Urinary bladder (tissue), 4 donors: Measurements from ENCODE around the gene ARHGAP26. TPM values are rescaled to one million over a fixed set of nuclear protein-coding genes. Genes with fewer than 3 reads are reported as not detected.
"Not testable (repeated sequence)": the region's sequence is repeated elsewhere in the genome, so short reads cannot be mapped to it uniquely, and the experiment has no call there.

Experiments used
- DNase-seq: peaks from one replicate; pipeline ENCODE4 v3.0.0-alpha.2; 2015; ENCODE audit errors: extremely low spot score
- H3K27ac ChIP-seq: one replicate; pipeline ENCODE4 v1.5.1; 2013; ENCODE audit warnings: low read depth, mild to moderate bottlenecking, moderate library complexity
- H3K36me3 ChIP-seq: one replicate; pipeline ENCODE4 v1.6.1; 2013; ENCODE audit warnings: mild to moderate bottlenecking, moderate library complexity; ENCODE audit not compliant: insufficient read depth
- H3K4me1 ChIP-seq: one replicate; pipeline ENCODE4 v1.6.1; 2013; ENCODE audit warnings: mild to moderate bottlenecking, moderate library complexity; ENCODE audit not compliant: insufficient read depth
- H3K4me3 ChIP-seq: one replicate; pipeline ENCODE4 v1.5.1; 2013; ENCODE audit warnings: low read depth, low read length
- WGBS: extraction: QIAGEN DNeasy Blood & Tissue Kit; methylation state at CpG from one replicate; pipeline ENCODE4 v1.1.7; 2013; 5-methylcytosine and 5-hydroxymethylcytosine counted together
- polyA plus RNA-seq: library from polyadenylated mRNA; stranded (reverse); fragments of 200-250 nt; gene quantifications from one replicate; pipeline ENCODE4 v1.2.3, GENCODE V29; 2013
- total RNA-seq: library from RNA; depleted of rRNA; stranded (reverse); fragments of >200 nt; gene quantifications from one replicate; pipeline ENCODE4 v1.2.3, GENCODE V29; 2014
- donor health status: healthy with polysubstance abuse.
- donor health status: healthy.

The ARHGAP26 gene
- total and polyA plus RNA-seq, 2 donors, result 5.7 to 54.2 TPM

DNA sequence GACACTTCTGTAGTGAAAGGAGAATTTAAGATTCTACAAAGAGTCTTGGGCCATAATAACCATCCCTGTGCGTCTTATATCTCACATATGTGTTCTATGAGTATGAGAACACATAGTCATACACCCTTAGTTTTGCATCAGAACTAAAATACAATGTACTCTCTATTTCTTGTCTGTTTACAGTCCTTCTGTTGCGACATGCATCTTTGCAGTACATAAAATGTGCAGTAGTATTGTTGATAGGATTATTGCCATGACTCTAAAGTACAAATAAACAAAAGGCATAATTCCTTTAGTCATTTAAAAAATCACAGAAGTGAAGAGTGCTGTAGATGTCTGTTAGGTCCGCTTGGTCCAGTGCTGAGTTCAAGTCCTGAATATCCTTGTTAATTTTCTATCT, 431.4 kb downstream of the ARHGAP26 start:
- WGBS, result 94% methylated on average over 3 of the region's 3 CpGs
- no peaks in the 10 kb centered on the region for H3K36me3 ChIP-seq

GRCh38 chr5:143203301-143203956, 433.3 kb downstream of the ARHGAP26 start:
- not testable (repeated sequence) for DNase-seq, H3K27ac ChIP-seq, H3K36me3 ChIP-seq, H3K4me1 ChIP-seq, H3K4me3 ChIP-seq
- 92% methylated on average over 4 of the region's 4 CpGs for WGBS

More for the DNA sequence above, 431.4 kb downstream of the ARHGAP26 start:
- no peak for DNase-seq
- Histone ChIP-seq H3K4me3 (no peak overlapping the region), H3K4me1 (no peaks in the 10 kb centered on the region), H3K27ac (no peak overlapping the region)

- Histone ChIP-seq H3K36me3 (no peaks in the 10 kb centered on the region), H3K27ac (no peak overlapping the region), H3K4me3 (no peak overlapping the region), H3K4me1 (no peaks in the 10 kb centered on the region)
- DNase-seq, result no peak
- 90% methylated on average over 7 of the region's 7 CpGs for WGBS
Measured at GRCh38 chr5:143204474-143205246, 434.5 kb downstream of the ARHGAP26 start.

- no peaks in the 10 kb centered on the region for H3K36me3 ChIP-seq
- no peak for DNase-seq
- H3K4me1 ChIP-seq, result no peaks in the 10 kb centered on the region
- H3K4me3 ChIP-seq, result no peak overlapping the region
- 90% methylated on average over 3 of the region's 3 CpGs for WGBS
- H3K27ac ChIP-seq, result no peak overlapping the region
Measured at GRCh38 chr5:143205386-143205785, 435.2 kb downstream of the ARHGAP26 start.

DNA sequence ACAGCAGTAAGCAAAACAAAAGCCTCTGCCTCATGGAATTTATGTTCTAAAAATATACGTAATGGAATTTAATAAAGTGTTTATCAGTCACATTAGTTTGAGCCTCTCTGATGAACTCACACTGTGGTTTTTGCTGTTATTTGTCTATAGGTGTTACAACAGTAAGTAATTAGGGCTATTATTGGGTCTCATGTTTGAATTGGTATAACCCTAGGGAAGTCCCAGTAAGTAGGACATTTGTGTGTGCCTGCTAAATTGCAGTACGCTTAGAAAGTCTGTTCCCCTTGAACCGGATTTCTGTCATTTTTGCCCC, 435.7 kb downstream of the ARHGAP26 start:
- WGBS, result 85% methylated on average over 3 of the region's 3 CpGs
- H3K4me1 ChIP-seq, result no peaks in the 10 kb centered on the region
- H3K36me3 ChIP-seq, result no peaks in the 10 kb centered on the region
- no peak overlapping the region for H3K27ac ChIP-seq
- no peak for DNase-seq
- no peak overlapping the region for H3K4me3 ChIP-seq

DNA sequence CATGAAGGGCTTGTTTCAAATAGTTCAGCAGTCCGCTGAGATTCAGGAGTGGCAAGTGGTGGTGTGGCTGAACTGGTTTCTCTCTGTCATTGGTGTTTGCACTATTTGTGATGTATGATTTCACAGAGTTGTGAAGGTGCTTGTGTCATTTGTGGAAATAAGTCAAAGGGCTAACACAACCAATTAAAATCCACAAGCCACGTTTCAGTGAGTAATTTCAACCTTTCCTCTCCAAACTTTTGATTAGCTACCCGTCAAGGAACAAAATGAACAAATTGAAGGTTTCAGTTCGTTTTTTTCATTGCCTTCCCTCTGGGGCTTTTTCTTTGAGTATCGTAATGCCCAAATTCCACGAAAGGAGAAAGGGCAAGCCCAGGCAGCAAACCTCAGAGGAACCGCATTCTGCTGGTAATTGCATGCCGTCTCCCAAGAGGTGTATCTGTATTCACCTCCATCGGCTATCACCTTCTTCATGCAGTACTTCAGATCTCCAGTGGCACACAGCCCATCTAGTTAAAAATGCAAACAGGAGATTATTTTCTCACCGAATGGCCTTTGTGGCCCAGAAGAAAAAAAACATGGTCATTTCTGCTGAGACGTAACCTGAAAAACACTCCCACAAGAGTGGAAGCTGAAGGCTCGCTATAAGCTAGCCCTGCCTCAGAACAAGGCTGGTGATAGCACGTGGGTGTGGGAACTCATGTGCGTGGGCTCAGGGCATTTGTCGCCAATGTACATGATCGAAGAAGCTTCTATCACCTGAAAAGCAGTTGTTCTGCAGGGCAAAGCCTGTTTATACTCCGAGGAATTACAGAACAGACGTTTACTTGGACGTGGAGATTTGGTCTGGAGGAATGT, 436.2 kb downstream of the ARHGAP26 start:
- no peak for DNase-seq
- no peak overlapping the region for H3K4me3 ChIP-seq
- WGBS, result 87% methylated on average over 19 of the region's 19 CpGs
- no peaks in the 10 kb centered on the region for H3K36me3 ChIP-seq
- H3K4me1 ChIP-seq, result no peaks in the 10 kb centered on the region
- H3K27ac ChIP-seq, result no peak overlapping the region

- no peak overlapping the region for H3K4me3 ChIP-seq
- no peaks in the 10 kb centered on the region for H3K36me3 ChIP-seq
- 98% methylated on average over 13 of the region's 13 CpGs for WGBS
- no peak overlapping the region for H3K27ac ChIP-seq
- no peaks in the 10 kb centered on the region for H3K4me1 ChIP-seq
- DNase-seq, result no peak
Measured at GRCh38 chr5:143207058-143207457, 436.9 kb downstream of the ARHGAP26 start.

GRCh38 chr5:143207563-143208364, 437.6 kb downstream of the ARHGAP26 start:
- 74% methylated on average over 13 of the region's 13 CpGs for WGBS
- H3K27ac ChIP-seq, result no peak overlapping the region
- DNase-seq, result no peak
- no peaks in the 10 kb centered on the region for H3K4me1 ChIP-seq
- H3K36me3 ChIP-seq, result no peaks in the 10 kb centered on the region
- no peak overlapping the region for H3K4me3 ChIP-seq

DNA sequence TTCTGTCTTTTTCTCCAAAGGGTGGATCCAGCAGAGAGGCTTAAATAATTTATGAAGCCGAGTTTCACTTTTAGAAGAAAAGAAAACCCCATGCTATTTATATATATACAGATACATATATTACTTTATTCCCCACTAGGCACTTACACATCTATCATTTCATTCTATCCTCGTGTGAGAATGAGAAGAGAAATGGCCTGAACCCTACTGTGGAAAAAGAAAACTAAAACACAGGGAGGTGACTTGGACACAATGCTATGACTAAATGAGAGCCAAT, 438.1 kb downstream of the ARHGAP26 start:
- WGBS, result 66% methylated on average over 2 of the region's 2 CpGs
- Histone ChIP-seq H3K4me3 (no peak overlapping the region), H3K36me3 (no peaks in the 10 kb centered on the region), H3K4me1 (no peaks in the 10 kb centered on the region), H3K27ac (no peak overlapping the region)
- DNase-seq, result no peak

DNA sequence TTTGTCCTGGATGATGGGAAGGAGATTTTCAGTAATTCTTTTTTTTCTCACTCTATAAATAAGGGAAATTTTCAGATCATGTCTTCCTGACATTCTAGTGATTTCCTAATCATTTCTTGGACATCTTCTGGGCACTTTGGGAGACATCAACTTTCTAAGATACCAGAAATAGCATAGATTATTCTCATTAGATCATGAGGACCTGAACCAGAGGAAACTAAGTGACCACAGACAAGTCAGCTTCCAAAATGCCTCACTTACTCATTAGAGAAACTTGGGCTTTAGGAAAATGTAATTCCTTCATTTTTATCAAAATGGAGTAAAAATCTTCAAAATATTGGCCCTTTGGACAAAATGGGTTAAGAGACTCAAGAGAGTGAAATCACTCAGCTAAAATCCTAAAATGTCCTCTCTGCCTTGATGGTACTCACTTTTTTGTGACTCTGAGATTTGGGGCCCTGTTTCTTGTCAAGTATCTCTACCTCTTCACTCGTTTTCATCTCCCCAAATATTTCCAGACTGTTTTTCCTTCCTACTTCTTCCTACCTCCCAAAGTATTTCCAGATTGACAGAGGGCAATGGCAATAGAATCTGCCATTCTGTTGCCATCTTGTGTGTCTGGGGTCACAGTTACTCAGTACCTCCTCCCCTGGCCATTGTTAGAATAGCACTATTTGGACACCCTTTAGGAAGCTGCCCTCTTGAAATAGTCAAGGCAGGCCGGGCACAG, 438.8 kb downstream of the ARHGAP26 start:
- no peak overlapping the region for H3K27ac ChIP-seq
- no peak for DNase-seq
- H3K36me3 ChIP-seq, result no peaks in the 10 kb centered on the region
- WGBS, result 92% methylated on average over 2 of the region's 2 CpGs
- H3K4me1 ChIP-seq, result no peaks in the 10 kb centered on the region
- H3K4me3 ChIP-seq, result no peak overlapping the region

DNA sequence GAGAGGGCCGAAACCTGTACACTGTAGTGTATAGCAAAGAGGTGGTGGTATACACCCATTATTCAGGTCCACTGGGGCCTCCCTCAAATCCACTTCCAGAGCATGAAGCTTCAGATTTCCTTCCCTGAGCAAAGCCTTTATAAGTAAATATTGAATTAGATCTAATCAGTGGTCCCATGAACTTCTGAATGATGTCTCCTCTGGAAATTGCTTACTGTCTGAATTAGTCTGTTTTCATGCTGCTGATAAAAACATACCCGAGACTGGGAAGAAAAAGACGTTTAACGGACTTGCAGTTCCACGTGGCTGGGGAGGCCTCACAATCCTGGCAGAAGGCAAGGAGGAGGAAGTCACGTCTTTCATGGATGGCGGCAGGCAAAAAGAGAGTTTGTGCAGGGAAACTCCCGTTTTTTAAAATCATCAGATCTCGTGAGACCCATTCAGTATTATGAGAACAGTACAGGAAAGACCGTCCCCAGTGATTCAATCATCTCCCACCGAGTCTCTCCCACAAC, 439.8 kb downstream of the ARHGAP26 start:
- Histone ChIP-seq H3K4me1 (no peaks in the 10 kb centered on the region), H3K36me3 (no peaks in the 10 kb centered on the region), H3K27ac (no peak overlapping the region), H3K4me3 (no peak overlapping the region)
- 89% methylated on average over 11 of the region's 11 CpGs for WGBS
- DNase-seq, result no peak

- Histone ChIP-seq H3K27ac (no peak overlapping the region), H3K4me1 (no peaks in the 10 kb centered on the region), H3K36me3 (no peaks in the 10 kb centered on the region), H3K4me3 (no peak overlapping the region)
- WGBS, result 97% methylated on average over 4 of the region's 4 CpGs
- DNase-seq, result no peak
Measured at GRCh38 chr5:143210576-143210975, 440.4 kb downstream of the ARHGAP26 start.

DNA sequence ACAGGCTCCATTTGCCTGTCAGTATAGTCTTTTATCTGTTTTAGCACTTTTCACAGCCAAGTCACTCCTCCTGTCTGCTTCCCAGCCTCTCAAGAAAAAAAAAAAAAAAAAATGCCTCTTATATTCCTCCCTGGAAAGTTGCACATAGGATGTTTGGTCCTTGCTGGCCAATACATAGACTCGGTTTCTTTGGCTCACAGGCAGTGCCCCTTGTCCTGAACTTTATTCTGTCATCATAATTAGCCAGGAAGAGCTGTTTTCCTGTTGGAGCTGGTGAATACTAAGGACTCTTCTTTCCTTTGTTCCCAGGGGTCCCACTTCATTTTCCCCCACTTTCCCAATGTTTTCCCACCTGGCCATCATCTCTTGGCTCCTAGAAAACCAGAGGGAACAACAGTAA, 442.1 kb downstream of the ARHGAP26 start:
- DNase-seq, result no peak
- Histone ChIP-seq H3K4me1 (no peaks in the 10 kb centered on the region), H3K27ac (no peak overlapping the region), H3K36me3 (no peaks in the 10 kb centered on the region), H3K4me3 (no peak overlapping the region)
- 86% methylated on average over 1 of the region's 1 CpG for WGBS
